Epithelial cell of esophagus (primary cell): ENCODE measurements around the gene WDR27.

Source experiments
- DNase-seq: peaks from one replicate; pipeline ENCODE4 v3.0.0; 2010; ENCODE audit warnings: low read depth
- H3K4me3 ChIP-seq: 2 replicates; pipeline ENCODE4 v1.5.1; 2011; ENCODE audit warnings: mild to moderate bottlenecking, low read length, control low read depth
- CTCF ChIP-seq: IDR thresholded peaks from 2 replicates; pipeline ENCODE4 v1.5.1; 2011; ENCODE audit warnings: low read depth, mild to moderate bottlenecking, low read length, control low read depth, inconsistent platforms; ENCODE audit not compliant: insufficient read depth; ENCODE audit errors: missing control alignments

Gene WDR27

GRCh38 chr6:169407325-169407724 is 294.5 kb downstream of the WDR27 start:
- H3K4me3 ChIP-seq = no peak overlapping the region
- TF ChIP-seq CTCF = no peak
- no peak for DNase-seq
